A172 (cell line): ENCODE data around the gene GGT1. TPM values are rescaled to one million over a fixed set of nuclear protein-coding genes. Genes with fewer than 3 reads are reported as not detected.
"Not testable (repeated sequence)": the region's sequence is repeated elsewhere in the genome, so short reads cannot be mapped to it uniquely, and the experiment has no call there.

Source experiments
- DNase-seq: peaks from one replicate; pipeline ENCODE4 v3.0.0-alpha.2; 2015; ENCODE audit warnings: low spot score
- total RNA-seq: library from RNA; depleted of rRNA; stranded (reverse); fragments of >200 nt; shearing (Covaris generic); gene quantifications from 2 replicates; pipeline ENCODE4 v1.2.3, GENCODE V29; 2014

Gene GGT1
- total RNA-seq, 1 experiment from 2014 or later: 43.8 TPM

- DNase-seq: not testable (repeated sequence)
These were observed 2.9 kb upstream of the GGT1 start for GRCh38 chr22:24599958-24600715.

DNA sequence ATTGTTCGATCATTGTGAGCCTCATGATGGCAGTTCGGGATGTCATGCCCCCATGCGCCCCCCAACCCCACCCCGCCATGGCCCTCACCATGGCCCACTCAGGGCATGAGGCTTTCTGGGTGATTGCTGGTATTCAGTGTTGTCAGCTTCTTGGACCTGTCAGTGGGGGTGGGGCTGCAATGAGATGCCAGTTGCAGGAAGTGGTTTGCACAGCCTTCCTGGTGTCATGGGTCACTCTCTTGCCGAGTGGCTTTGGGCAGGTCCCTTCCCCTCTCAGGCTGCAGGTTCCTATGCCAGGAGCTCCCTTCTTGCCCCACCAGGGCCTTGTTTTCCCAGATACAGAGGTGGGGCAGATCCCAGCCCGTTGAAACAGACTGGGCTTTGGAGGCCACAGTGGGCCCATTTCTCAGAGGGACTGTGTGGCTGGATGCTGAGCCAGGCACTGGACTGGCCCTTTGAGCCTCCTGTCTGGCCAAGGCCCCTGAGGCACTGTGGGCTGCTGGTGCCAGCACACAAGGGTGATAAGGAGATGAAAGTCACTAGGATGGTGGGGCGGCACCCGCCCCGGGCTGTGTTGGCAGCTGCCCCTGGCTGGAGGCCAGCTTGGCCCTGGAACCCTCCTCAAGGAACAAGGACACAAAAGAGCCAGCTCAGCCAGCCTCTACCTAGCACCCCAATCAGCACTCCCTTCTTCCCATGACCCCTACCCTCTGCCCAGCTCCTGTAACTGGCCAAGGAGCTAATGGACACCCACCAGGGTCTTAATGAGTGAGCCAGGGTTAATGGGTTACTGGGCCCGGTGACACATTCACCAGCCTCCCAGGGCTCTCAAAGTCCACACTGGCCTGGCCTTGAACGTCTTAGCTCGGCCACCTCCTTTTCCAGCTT, 1.5 kb upstream of the GGT1 start:
- DNase-seq: no peak

GRCh38 chr22:24602105-24602749, 766 bp upstream of the GGT1 start:
- not testable (repeated sequence) for DNase-seq

DNA sequence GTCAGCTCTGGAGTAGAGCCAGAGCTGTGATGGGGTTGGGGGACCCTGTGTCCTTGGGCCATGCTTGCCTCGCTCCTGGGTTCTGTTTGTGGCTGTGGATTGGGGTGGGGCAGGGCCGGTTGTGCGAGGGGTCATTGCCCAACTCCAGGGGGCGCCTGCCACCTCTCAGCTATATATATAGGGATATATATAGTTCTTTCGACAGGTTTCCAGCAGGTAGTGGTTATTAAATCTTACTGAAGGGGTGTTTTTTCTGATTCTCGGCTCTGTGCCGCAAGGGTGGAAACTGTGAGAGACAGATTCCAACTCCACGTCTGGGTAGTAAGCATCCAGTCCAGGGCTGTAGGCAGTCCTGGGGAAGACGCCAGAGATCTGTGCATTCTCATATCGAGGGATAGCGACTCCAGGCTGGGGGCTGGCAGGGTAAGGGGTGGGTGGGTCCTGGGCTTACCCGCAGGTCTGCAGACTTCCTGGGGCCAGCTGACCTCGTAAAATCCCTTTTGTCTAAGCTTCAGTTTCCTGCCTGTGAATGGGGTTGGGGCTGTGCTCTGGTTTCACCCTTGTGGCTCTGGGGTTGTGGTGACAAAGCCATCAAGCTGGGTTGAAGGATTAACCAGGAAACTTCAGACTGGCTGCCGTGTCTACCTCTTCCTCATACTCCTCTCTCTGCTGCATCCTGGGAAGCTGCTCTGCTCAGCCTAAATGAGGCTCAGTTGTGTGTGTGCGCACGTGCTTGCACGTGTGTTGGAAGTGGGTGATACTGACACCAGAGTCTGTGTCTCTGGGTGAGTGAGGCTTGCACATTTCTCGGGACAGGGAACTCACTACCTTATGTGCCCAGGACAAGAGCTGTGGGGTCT, 1.0 kb downstream of the GGT1 start:
- DNase-seq: not testable (repeated sequence)

DNA sequence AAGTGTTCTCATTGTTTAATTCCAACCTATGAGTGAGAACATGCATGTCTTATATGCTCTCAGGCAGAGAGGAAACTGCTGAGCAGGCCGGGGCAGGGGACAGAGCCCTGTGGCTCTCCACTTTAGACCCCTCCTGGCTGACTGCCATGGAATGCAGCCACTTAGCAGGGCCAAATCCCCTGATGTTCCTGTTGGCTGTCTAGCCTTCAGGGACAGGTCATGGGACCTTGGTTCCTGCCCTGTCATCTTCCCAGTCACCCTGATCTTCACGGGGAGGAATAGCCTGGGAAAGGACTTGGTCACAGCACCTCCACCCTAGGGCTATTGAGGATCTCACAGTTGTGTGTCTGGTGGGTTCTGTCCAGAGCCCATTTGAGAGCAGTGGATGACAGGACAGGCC, 3.3 kb downstream of the GGT1 start:
- DNase-seq: not testable (repeated sequence)

DNA sequence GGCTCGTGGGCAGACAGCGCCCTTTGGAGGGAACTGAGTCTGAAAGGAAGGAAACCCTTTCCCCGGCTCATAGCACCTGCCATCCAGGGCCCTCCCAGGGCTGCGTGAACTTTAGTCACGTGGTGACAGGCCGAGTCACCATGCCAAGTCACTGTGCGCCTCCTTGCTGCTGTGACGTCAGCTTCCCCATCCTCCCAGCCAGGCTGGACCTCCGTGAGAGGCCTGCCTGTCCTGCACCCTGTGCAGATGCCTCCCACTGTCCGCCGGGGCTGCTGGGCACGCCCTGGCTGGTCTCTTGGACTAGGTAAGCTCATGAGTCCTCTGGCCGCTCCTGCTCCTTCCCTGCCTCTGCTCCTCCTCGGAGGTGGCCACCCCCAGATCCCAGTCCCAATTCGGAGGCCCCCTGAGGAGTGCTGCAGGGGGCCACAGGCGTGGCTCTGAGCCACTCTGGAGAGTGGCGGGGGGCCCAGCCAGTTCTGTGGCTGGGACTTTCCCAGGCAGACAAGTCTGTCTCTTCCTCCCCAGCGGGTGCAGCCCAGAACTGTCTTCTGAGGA, 4.5 kb downstream of the GGT1 start:
- DNase-seq: peak; percentile 62

DNA sequence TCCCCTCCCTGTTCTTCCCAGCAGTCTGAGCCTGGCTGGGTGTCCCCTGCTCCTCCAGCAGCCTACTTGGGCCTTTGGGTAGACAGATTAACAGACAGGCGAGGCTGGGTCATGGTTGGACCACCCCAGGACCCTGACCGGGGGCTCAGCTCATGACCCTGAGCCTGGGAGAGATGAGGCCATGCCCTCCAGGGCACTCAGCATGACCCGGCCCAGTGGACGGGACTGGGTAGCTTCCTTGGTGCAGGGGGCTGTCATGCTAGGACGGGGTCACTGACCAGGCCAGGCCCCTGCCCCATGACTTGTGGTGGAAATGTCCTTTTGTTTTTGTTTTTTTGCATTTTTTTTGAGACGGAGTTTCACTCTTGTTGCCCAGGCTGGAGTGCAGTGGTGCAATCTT, 5.3 kb downstream of the GGT1 start:
- not testable (repeated sequence) for DNase-seq

DNA sequence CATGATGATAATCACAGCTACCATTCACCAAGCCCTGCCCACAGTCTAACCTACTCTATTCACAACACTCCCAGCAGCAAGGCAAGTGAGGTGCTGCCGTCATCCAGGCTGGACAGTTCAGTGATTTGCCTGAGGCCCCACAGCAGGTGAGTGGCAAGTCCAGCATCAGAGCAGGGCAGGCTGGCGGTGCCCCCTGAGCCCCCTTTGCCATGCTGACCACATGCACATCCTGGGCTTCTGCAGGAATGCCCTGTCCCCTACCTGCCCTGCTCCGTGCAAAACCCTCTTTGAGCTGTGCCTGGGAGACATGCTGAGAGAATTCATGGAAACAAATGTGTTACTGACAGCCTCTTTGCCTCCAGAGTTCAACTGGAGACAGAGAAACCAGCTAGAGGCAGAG, 6.9 kb downstream of the GGT1 start:
- DNase-seq: not testable (repeated sequence)

- not testable (repeated sequence) for DNase-seq
These were observed 11.8 kb downstream of the GGT1 start for GRCh38 chr22:24614794-24615193.

GRCh38 chr22:24621244-24621643, 18.3 kb downstream of the GGT1 start:
- DNase-seq: not testable (repeated sequence)

DNA sequence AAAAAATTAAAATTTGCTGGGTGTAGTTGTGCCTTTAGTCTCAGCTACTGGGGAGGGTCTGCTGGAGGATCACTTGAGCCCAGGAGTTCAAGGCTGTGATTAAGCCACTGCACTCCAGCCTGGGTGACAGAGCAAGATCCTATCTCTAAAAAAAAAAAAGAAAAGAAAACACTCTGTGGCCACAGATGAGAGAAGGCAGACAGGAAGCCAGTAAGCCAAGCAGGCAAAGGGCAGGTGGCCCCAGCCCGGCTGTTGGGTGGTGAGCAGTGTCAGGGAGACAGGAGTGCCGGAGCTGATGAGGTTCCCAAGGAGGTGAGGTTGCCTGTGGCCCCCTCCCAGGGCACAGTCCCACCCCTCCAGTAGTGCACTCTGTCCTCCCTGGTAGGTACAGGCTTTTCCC, 19.6 kb downstream of the GGT1 start:
- DNase-seq: not testable (repeated sequence)

DNA sequence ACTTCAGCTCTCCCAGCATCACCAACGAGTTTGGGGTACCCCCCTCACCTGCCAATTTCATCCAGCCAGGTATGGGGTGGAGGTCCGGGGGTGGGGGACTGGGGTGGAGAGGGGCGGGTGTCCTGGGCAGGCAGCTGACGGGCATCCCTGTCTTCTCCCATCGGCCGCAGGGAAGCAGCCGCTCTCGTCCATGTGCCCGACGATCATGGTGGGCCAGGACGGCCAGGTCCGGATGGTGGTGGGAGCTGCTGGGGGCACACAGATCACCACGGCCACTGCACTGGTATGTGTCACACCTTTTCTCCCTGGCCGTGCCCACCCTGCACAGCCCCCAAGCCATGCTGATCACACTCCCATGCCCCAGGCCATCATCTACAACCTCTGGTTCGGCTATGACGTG, 24.9 kb downstream of the GGT1 start:
- not testable (repeated sequence) for DNase-seq

GRCh38 chr22:24629069-24629468, 26.1 kb downstream of the GGT1 start:
- DNase-seq: not testable (repeated sequence)

DNA sequence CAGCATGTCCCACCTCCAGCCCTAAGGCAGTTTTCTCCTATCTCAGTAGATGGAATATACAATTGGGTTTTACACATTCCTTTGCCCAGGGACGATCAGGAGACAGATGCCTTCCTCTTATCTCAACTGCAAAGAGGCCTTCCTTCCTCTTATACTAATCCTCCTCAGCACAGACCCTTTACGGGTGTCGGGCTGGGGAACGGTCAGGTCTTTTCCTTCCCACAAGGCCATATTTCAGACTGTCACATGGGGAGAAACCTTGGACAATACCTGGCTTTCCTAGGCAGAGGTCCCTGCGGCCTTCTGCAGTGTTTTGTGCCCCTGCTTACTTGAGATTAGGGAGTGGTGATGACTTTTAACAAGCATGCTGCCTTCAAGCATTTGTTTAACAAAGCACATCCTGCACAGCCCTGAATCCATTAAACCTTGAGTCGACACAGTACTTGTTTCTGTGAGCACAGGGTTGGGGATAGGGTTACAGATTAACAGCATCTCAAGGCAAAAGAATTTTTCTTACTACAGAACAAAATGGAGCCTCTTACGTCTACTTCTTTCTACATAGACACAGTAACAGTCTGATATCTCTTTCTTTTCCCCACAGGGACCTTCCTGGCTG, 27.9 kb downstream of the GGT1 start:
- not testable (repeated sequence) for DNase-seq

DNA sequence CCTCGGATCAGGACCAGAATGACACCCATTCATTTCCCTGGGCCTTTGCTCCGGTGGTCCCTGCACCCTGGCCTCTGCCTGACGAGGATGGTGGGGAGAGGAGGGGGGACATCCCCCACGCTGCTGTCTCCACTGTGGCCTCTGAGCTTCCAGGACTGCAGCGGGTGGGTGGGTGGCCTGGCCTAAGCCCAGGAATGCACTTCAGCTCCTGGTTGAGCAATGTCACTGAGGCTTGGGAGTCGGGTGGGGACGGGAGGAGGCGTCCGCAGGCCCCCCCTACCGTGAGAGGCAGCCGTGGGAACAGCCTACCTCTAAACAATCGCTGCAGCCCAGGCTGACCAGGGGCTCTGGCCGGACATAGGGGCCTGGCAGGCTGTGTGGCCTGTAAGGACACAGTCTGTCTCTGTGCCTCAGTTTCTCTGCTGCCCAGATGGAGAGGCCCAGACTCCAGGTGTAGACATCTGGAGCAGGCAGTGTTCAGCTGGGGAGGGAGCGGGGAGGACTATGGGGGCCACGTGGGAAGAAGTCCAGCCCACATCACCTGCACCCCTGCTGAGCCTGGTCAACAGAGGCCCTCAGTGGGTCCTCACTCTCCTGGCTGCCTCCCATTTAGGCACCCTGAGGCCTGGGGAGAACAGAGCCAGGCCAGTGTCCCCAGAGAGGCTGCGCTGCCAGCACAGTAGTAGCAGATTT, 28.6 kb downstream of the GGT1 start:
- not testable (repeated sequence) for DNase-seq

DNA sequence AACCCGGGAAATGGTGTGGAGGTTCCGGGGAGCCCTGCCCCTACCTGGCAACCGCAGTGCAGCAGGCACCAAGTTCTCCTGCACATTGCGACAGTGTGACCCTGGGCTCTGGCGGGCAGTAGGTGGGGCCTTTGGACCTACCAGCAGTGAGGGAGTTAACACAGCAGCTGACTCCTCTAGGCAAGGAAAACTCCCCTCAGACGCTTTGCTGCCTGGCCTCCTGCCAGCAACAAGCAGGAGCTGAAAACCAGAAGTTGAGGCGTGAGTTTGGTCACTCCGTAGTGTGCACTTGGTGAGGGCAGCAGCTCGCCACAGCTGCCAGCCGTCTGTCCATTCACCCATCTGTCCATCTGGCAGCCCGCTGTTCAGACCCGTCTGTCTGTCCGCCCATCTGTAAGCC, 29.6 kb downstream of the GGT1 start:
- not testable (repeated sequence) for DNase-seq

- DNase-seq: not testable (repeated sequence)
These were observed 30.4 kb downstream of the GGT1 start for GRCh38 chr22:24633231-24634023.

DNA sequence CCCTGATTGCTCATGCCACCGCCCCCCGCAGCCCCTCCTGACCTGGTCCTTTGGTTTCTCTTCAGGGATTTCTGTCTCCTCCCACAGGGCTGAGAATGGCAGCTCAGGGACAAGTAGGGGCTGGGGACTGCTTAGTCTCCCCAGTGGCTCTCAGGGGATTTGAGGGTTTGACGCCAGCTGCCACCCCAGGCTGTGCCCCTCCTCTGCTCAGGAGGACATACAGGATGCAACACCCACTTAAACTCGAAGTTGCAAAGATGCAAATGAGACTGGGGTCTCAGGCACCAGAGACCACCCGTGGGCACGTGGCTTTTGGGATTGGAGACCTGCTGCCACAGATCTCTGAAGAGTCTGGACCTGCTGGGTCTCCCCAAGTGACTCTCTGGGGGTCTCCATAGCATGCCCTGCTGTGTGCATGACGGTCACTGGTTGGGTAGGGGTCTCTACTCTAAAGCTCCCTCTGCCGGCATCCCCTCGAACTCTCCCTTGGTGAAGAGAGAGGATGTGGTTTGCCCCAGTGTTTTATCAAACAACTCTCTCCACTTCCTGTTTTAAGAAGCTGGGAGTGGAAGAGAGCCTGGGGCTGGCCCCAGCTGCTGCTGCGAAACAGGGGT, 31.9 kb downstream of the GGT1 start:
- not testable (repeated sequence) for DNase-seq

DNA sequence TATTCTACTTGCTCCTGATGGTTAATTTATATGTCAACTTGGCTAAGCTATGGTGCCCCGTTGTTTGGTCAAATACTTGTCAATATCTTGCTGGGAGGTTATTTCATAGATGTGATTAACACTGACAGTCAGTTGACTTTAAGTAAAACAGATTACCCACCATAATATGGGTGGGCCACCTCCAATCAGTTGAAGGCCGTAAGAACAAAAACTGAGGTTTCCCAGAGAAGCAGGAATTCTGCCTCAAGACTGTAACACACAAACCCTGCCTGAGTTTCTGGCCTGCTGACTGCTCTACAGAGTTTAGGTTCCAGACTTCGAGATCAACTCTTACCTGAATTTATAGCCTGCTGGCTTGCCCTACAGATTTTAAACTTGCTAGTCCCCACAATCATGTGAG, 33.5 kb downstream of the GGT1 start:
- not testable (repeated sequence) for DNase-seq
